BLaER1 (cell line): ENCODE data around the gene SND1.
"Not testable (repeated sequence)": the region's sequence is repeated elsewhere in the genome, so short reads cannot be mapped to it uniquely, and the experiment has no call there.

Experiments
- H3K27ac ChIP-seq: shearing (Covaris generic); formaldehyde crosslinking; 2 replicates; pipeline ENCODE4 v1.8.1; 2022
- H3K27me3 ChIP-seq: shearing (Covaris generic); formaldehyde crosslinking; 2 replicates; pipeline ENCODE4 v1.8.1; 2022
- H3K36me3 ChIP-seq: shearing (Covaris generic); formaldehyde crosslinking; 2 replicates; pipeline ENCODE4 v1.8.1; 2022
- H3K4me1 ChIP-seq: shearing (Covaris generic); formaldehyde crosslinking; 2 replicates; pipeline ENCODE4 v1.8.1; 2022
- H3K4me2 ChIP-seq: shearing (Covaris generic); formaldehyde crosslinking; 2 replicates; pipeline ENCODE4 v1.8.1; 2022
- H3K4me3 ChIP-seq: shearing (Covaris generic); formaldehyde crosslinking; 2 replicates; pipeline ENCODE4 v1.8.1; 2022
- H3K9ac ChIP-seq: shearing (Covaris generic); formaldehyde crosslinking; 2 replicates; pipeline ENCODE4 v1.8.1; 2022
- H3K9me3 ChIP-seq: shearing (Covaris generic); formaldehyde crosslinking; 2 replicates; pipeline ENCODE4 v1.8.1; 2022
- H4K20me1 ChIP-seq: shearing (Covaris generic); formaldehyde crosslinking; 2 replicates; pipeline ENCODE4 v1.8.1; 2022
- Cebpa-rat ChIP-seq: shearing (Covaris generic); IDR thresholded peaks from 2 replicates; pipeline ENCODE4 v1.8.1; 2022

The SND1 gene

DNA sequence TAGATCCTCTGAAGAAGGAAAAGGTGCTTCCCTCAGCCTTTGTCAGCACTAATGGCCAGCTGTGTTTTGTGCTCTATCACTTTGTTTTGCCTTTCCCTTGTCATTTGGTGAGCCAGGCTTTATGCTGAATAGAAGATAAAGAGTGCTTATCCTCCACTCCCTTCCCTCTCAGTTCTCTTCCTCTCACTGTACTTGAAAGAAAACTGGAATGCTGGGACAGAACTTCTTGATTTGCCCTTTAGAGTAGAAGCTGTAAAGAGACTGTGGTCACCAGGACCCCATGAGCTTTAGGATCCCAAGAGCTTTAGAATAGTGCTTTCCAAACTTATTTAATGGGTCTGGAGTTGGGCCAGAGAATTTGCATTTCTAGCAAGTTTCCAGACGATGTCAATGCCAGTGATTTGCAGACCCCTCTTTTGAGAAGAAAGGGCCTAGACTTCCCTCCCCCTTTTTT lies 297.8 kb downstream of the SND1 start:
- H3K4me2 ChIP-seq = peak overlapping the region; percentile 90
- peaks cover 3% of the 10 kb centered on the region; the same call in 1 of the 2 replicates for H3K9me3 ChIP-seq
- H3K36me3 ChIP-seq = peaks cover 30% of the 10 kb centered on the region
- H4K20me1 ChIP-seq = no peaks in the 10 kb centered on the region
- H3K27me3 ChIP-seq = no peaks in the 10 kb centered on the region
- H3K4me1 ChIP-seq = peaks cover 100% of the 10 kb centered on the region
- TF ChIP-seq Cebpa-rat = no peak
- H3K4me3 ChIP-seq = no peak overlapping the region
- peak overlapping the region; percentile 30; the same call in 1 of the 2 replicates for H3K9ac ChIP-seq
- H3K27ac ChIP-seq = peak overlapping the region; percentile 79

DNA sequence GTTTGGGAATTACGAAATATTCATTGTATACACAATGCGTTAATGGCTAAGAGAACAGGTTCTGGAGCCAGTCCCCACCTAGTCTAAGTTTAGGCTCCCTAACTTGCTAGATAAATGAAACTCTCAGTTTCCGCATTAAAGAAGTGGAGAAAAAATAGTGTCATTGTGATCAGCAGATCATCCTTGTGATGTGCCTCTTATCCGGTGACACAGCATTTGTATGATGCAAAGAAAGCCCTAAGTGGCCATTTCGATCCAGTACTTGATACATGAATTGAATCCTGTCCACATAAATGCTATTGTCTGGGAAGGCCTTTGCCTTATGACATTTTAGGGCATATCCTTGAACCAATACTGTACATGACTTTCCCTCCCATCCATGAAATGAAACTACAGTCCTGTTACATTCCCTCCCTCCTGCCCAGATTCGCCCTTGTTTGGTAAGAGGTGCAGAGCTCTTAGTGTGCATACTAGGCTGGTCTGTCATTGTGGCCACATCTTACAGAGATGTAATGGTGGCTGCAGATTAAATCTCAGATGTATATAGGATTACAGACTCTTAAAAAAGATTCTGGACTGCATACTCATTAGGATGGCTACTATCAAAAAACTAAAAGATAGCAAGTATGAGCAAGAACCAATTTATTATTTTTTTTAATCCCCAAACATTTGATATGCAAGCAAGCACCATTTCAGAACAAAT lies 298.4 kb downstream of the SND1 start:
- H4K20me1 ChIP-seq = no peaks in the 10 kb centered on the region
- no peak for TF ChIP-seq Cebpa-rat
- H3K9me3 ChIP-seq = no peaks in the 10 kb centered on the region
- no peak overlapping the region for H3K4me3 ChIP-seq
- H3K9ac ChIP-seq = peak overlapping the region; percentile 30; the same call in 1 of the 2 replicates
- H3K36me3 ChIP-seq = peaks cover 33% of the 10 kb centered on the region
- peak overlapping the region; percentile 90 for H3K4me2 ChIP-seq
- H3K27me3 ChIP-seq = no peaks in the 10 kb centered on the region
- peak overlapping the region; percentile 79 for H3K27ac ChIP-seq
- peaks cover 99% of the 10 kb centered on the region for H3K4me1 ChIP-seq

DNA sequence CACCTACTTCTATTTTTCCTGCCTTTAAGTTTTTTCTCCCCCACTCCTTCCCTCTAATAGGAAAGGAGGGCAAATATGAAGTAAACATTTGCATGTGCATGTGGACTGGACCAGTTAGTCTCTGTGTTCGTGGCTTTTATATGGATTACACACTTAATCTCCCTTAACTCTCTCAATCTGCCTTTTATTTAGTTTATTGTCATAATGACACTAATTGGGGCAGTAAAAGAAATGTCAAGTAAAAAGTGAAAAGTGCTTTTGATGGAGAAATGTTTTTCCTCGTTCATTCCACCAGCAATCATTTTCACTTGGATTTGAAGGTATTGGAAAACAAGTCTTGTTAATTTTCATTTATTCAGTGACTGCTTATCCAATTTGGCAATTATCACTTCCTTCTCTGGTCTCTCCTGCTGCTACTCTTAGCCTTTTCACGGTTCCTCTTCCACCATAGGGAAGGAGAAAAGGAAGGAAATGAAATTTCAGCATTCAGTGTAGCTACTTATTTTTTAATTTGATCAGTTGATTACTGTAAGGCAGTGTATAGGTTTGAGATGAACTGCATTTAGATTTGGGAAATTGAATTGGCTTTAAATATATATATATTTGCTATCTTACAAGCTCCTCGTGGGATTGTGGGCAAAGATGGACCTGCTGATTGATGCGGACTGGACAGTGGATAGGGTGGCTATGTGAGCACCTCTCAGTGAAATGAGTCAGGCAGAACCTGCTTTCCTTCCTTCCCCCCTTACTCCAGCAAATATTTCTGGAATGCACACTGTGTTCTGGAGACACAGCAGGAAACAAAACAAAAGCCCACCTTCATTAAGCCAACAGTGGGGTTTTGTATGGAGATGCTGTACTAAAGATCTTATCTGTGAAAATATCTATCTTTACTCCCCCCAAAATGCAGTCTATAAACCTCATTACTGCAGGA lies 301.7 kb downstream of the SND1 start:
- peak overlapping the region; percentile 90 for H3K4me2 ChIP-seq
- H4K20me1 ChIP-seq = no peaks in the 10 kb centered on the region
- no peak overlapping the region for H3K4me3 ChIP-seq
- H3K27ac ChIP-seq = peak overlapping the region; percentile 73
- peaks cover 67% of the 10 kb centered on the region for H3K4me1 ChIP-seq
- no peaks in the 10 kb centered on the region for H3K27me3 ChIP-seq
- no peaks in the 10 kb centered on the region for H3K9me3 ChIP-seq
- H3K36me3 ChIP-seq = peaks cover 57% of the 10 kb centered on the region
- H3K9ac ChIP-seq = peak overlapping the region; percentile 1; the same call in 1 of the 2 replicates
- TF ChIP-seq Cebpa-rat = no peak

DNA sequence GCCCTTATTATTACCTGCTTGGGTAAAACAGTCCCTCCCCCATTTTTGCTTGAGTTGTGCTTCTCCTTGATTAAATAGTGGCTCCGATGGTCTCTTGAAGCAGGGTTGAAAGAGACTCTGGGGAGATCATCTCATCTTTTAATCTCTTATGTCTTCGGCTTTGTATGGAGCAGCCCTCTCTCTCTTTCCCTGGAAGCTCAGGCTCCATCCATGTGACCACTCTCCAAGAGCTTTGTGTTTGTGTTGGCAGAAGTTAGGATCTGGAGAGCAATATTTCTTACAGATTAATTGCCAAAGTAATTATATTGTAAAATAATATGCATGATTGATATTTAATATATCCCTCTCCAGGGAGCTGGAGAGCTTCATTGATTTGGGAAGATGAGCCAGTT lies 302.4 kb downstream of the SND1 start:
- Histone ChIP-seq H3K27ac (peak overlapping the region; percentile 73), H4K20me1 (no peaks in the 10 kb centered on the region)
- TF ChIP-seq Cebpa-rat = no peak

DNA sequence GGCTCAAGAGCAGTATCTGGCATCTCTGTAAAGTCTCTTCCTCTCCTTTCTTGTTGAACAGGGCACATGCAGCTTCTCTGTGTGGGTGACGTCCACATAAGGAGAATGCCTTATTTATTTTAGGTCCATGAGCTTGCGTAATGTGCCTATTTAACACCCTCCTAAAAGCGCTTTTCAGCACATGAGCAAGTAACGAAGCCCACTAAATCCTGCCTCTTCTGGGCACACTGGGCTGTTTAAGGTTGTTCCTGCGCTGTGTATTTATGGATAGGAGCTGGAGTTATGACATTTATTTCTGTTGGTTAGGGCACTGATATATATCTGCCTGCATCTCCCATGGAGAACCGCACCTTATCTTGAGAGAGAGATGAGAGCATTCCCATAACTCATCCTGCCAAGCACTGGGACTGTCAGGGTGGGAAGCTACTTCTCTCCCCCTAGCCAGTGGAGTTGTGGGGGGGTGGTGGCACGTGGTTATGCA lies 303.1 kb downstream of the SND1 start:
- Histone ChIP-seq H3K4me2 (peak overlapping the region; percentile 90; the same call in 1 of the 2 replicates), H3K9me3 (no peaks in the 10 kb centered on the region), H3K9ac (no peak overlapping the region), H4K20me1 (no peaks in the 10 kb centered on the region), H3K36me3 (peaks cover 65% of the 10 kb centered on the region), H3K27me3 (no peaks in the 10 kb centered on the region), H3K4me3 (no peak overlapping the region), H3K27ac (peak overlapping the region; percentile 73), H3K4me1 (peaks cover 66% of the 10 kb centered on the region)
- TF ChIP-seq Cebpa-rat = no peak

More for the DNA sequence above, 302.4 kb downstream of the SND1 start:
- H3K9me3 ChIP-seq = no peaks in the 10 kb centered on the region
- no peaks in the 10 kb centered on the region for H3K27me3 ChIP-seq
- H3K4me1 ChIP-seq = peaks cover 67% of the 10 kb centered on the region
- peaks cover 60% of the 10 kb centered on the region for H3K36me3 ChIP-seq
- H3K9ac ChIP-seq = no peak overlapping the region
- H3K4me3 ChIP-seq = no peak overlapping the region
- peak overlapping the region; percentile 90 for H3K4me2 ChIP-seq

DNA sequence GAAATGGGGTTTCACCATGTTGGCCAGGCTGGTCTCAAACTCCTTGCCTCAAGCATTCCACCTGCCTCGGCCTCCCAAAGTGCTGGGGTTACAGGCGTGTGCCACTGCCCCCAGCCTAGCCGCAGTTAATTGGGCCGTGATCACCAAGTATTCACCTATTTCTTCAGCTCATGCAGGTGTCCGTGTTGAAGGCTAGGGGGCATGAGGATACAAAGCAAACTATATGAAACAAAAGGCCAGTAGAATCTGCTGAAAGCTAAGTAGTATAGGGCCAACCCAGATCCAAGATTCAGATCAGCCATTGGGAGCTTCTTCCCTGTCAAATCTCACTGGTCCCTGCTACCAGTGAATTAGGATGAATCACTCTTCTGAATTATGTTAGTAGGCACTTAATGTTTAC lies 305.9 kb downstream of the SND1 start:
- Histone ChIP-seq H3K27me3 (no peaks in the 10 kb centered on the region), H3K9me3 (peaks cover 7% of the 10 kb centered on the region), H3K4me1 (peaks cover 38% of the 10 kb centered on the region), H3K9ac (no peak overlapping the region), H4K20me1 (no peaks in the 10 kb centered on the region), H3K4me2 (no peak overlapping the region), H3K27ac (no peak overlapping the region), H3K4me3 (no peak overlapping the region), H3K36me3 (peaks cover 87% of the 10 kb centered on the region)
- no peak for TF ChIP-seq Cebpa-rat

DNA sequence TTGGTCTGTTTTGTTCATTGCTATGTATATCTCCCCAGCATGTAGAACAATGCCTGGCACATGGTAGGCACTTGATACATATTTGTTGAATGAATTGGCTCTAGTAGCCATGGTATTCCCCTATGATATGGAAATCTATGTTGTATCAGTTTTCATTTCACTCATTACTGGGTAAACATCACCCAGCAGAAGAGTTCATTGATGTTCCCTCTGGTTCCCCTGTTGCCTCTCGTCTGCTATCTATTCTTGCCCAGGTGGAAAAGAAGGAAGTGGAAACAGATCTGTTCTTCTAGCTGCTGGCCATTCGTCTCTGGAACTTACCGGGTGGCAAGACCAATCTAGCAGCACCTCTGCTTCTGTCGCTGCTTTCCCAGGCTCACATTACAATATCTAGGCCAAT lies 307.8 kb downstream of the SND1 start:
- peaks cover 10% of the 10 kb centered on the region for H3K9me3 ChIP-seq
- no peak for TF ChIP-seq Cebpa-rat
- peaks cover 19% of the 10 kb centered on the region for H3K4me1 ChIP-seq
- H3K36me3 ChIP-seq = peaks cover 79% of the 10 kb centered on the region
- H4K20me1 ChIP-seq = no peaks in the 10 kb centered on the region
- peak overlapping the region; percentile 5; the same call in 1 of the 2 replicates for H3K4me2 ChIP-seq
- no peaks in the 10 kb centered on the region for H3K27me3 ChIP-seq
- no peak overlapping the region for H3K4me3 ChIP-seq
- no peak overlapping the region for H3K9ac ChIP-seq
- H3K27ac ChIP-seq = no peak overlapping the region

DNA sequence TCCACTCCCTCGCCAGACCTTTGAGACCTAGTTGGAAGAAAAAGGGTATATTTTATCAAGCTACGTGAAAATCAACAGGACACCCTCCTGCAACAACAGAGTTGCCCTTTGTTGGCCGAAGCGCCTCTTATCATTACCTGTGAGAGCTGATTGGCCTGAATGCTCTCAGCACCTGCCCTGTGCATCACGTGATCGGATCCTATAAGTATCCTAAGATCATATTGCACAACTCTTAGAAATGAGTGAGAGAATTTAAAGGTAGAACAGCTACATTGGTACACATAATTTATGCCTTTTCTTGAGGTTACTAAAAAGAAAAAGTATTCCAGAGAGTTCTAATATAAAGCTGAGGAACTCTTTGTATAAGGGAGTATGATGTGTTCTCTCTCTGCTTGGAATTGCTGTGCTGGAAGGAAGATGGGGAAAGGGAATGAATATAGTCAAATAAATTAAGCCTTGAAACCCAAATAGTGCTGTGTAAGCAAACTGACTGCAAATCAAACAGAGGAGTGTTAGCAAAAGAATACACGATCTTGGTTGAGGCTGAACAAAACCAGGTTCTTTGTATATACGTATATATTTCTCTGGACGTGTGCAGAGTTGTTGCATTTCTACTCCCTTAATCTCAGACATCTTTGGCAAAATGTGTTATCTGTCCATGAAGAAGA lies 309.9 kb downstream of the SND1 start:
- Histone ChIP-seq H3K4me1 (peaks cover 17% of the 10 kb centered on the region), H3K27me3 (no peaks in the 10 kb centered on the region), H3K27ac (no peak overlapping the region), H3K9me3 (peaks cover 10% of the 10 kb centered on the region), H3K4me2 (no peak overlapping the region), H3K9ac (no peak overlapping the region), H3K36me3 (peaks cover 59% of the 10 kb centered on the region), H4K20me1 (no peaks in the 10 kb centered on the region), H3K4me3 (no peak overlapping the region)
- TF ChIP-seq Cebpa-rat = no peak

DNA sequence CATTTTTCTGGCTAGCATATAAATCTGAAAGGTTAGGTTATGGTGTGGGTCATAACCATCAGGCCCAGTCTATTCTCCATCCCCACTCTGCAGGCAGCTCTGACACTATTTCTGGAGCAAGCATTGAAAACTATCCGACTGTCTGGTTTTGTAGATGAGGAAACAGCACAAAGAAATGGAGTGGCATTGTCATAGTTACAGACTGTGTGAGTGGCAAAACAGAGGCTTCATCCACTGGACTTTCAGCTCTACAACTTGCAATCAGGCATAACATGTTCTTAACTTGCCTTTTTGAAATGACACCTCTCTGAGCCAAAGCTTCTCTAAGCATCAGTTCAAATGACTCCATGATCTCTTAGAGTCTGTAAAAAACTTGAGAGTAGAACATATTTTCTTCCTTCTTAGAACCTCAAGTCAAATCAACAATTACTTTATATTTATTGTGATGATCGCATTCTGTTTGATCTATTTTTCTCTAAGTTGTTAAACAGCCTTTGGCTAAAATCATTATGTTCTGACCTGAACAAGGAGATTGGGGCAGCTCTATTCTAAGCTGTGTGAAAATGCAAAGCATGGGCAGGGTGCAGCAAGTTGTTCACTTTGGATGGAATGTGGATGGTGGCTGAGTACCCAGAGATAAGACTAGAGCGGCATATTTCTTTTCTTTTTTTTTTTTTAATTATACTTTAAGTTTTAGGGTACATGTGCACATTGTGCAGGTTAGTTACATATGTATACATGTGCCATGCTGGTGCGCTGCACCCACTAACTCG lies 310.8 kb downstream of the SND1 start:
- H3K9me3 ChIP-seq = peaks cover 10% of the 10 kb centered on the region
- peaks cover 50% of the 10 kb centered on the region for H3K36me3 ChIP-seq
- no peak overlapping the region for H3K4me2 ChIP-seq
- no peak overlapping the region for H3K4me3 ChIP-seq
- H3K4me1 ChIP-seq = peaks cover 25% of the 10 kb centered on the region
- H3K27me3 ChIP-seq = no peaks in the 10 kb centered on the region
- H3K27ac ChIP-seq = no peak overlapping the region
- TF ChIP-seq Cebpa-rat = no peak
- H3K9ac ChIP-seq = no peak overlapping the region
- H4K20me1 ChIP-seq = no peaks in the 10 kb centered on the region

DNA sequence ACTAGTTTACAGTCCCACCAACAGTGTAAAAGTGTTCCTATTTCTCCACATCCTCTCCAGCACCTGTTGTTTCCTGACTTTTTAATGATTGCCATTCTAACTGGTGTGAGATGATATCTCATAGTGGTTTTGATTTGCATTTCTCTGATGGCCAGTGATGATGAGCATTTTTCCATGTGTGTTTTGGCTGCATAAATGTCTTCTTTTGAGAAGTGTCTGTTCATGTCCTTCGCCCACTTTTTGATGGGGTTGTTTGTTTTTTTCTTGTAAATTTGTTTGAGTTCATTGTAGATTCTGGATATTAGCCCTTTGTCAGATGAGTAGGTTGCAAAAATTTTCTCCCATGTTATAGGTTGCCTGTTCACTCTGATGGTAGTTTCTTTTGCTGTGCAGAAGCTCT lies 311.9 kb downstream of the SND1 start:
- H3K9ac ChIP-seq, H4K20me1 ChIP-seq, H3K27ac ChIP-seq, H3K4me3 ChIP-seq, H3K9me3 ChIP-seq, H3K4me2 ChIP-seq, H3K27me3 ChIP-seq: not testable (repeated sequence)
- H3K36me3 ChIP-seq = peaks cover 39% of the 10 kb centered on the region
- peaks cover 34% of the 10 kb centered on the region for H3K4me1 ChIP-seq
